Testis (tissue), 2 donors: ENCODE data around the gene PHF24.

Experiments used
- CTCF ChIP-seq, 3 experiments: fragments of 450-650 bp in 2 of 3; fragments of 200-600 bp in 1 of 3; sonication (generic) in 1 of 3; IDR thresholded peaks; one replicate each; pipeline ENCODE4 v1.5.1; 2016 to 2019; ENCODE audit warnings: antibody characterized with exemption in 3 of 3, mild to moderate bottlenecking in 2 of 3, moderate library complexity in 1 of 3
- POLR2A ChIP-seq: fragments of 450-650 bp; IDR thresholded peaks from one replicate; pipeline ENCODE4 v1.6.1; 2017; ENCODE audit warnings: antibody characterized with exemption, mild to moderate bottlenecking, moderate library complexity

- TF ChIP-seq CTCF (IDR thresholded peaks at IDR 0.05) (no peak), POLR2A (no peak)
Observed at GRCh38 chr9:34987160-34987901, 29.2 kb downstream of the PHF24 start.
